Right lobe of liver (tissue), 4 donors: ENCODE data around the gene ARFGAP1.

Experiments used
- CTCF ChIP-seq, 4 donors: fragments of 200-600 bp in 3 of 4; fragments of 450-650 bp in 1 of 4; IDR thresholded peaks; one replicate each; pipeline versions ENCODE4 v1.5.1 to v1.8.0; 2016 to 2022; ENCODE audit warnings: antibody characterized with exemption in 4 of 4, mild to moderate bottlenecking in 2 of 4
- POLR2A ChIP-seq: fragments of 450-650 bp; IDR thresholded peaks from one replicate; pipeline ENCODE4 v1.6.1; 2017; ENCODE audit warnings: antibody characterized with exemption, mild to moderate bottlenecking
- donor health status: DM: no; HTN: no; CAD: no.
- donor health status: DM: no; HTN: no; CAD: no.
- donor health status: DM: no; HTN: yes; CAD: no.

DNA sequence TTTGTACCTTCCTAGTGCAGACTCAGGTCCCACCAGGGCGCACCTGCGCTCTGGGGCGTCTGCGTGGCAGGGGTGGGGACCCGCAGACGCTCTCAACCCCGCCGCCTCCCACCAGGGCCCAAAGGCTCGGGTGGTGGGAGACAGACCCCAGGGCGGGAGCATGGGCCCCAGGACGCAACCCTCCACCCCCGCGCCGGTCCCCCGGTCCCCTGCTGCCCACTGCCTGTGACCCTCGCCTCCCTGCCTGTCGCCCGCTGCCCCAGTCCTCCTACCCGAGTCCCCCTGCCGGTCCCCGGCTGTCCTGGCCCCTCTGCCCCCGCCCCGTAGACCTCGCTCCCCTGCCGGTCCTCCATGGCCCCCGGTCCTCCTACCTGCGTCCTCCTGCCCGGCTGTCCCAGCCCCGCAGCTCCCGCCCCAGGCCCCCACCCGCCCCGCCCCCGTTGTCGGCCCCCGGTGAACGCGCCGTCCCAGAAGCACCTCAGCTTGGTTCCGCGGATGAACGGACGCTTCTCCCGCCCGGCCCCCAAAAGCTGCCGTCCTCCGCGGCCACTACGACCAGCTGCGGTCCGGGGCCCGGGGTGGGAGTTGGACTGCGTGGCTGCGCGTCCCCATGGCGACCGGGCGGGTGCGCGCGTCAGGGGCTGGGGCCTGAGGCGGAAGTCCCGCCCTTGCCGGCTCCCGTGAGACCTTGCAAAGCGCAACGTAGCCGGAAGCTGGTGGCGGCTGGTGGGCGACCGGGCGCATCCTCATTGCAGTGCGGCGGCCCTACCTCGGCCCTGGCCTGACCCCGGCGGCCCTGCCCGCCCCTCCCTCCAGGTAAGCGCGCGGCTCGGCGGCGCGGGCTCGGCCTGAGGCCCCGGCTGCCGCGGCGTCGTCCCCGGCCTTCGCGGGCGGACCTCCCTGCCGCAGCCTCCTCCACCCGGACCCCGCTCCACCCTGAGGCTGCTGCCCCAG is at the start of gene ARFGAP1:
- TF ChIP-seq POLR2A (peak; percentile 46), CTCF (IDR thresholded peaks at IDR 0.05) (no peak)
